Islet precursor cell (in vitro differentiated cells): ENCODE measurements around the gene CDHR2.

Source experiments
- DNase-seq: peaks from one replicate; pipeline ENCODE4 v3.0.0-alpha.2; 2018

Gene CDHR2

DNA sequence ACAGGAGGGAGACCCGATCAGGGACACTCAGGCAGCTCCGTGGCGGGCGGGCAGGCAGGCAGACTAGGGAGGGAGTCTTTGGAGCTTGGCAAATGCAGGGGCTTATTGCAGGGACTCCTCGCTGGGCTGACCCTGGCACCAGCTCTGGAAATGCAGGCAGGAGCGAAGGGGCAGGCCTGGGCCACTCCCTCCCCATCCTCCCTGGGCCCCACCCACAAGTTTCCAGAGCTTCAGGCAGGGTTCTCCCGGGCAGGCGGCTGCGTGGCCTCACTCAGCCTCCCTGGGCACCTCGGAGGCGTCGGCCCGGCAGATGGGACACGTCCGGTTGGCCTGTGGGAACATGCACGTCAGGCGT, 20.4 kb upstream of the CDHR2 start:
- no peak for DNase-seq

DNA sequence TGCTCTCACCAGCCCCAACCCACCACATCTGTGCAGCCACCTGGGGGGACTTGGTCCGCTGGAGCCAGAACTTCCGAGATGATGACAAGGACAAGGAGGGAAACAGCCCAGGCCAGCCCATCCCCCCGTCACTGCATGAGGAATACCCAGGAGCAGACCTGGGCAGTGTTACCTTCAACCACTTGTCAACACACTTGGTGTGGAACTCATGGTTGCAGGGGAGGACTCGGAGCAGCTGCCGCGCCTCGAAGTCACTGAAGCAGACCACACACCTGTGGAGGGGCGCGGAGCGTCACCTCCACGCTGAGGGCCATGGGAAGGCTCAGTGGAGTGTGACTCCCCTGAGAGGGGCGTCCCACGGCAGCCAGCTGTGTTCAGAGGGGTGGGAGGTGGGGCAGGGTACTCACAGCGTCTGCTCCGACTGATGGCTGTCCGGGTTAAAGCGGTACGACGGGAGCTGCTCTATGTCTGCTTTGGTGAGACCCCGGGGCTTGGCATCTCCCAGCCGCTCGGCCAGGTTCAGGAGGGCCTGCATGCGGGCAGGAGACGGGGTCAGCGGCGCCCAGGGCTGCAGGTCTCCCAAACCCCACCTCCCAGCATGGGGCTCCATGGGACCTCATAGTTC, 19.9 kb upstream of the CDHR2 start:
- no peak for DNase-seq

DNA sequence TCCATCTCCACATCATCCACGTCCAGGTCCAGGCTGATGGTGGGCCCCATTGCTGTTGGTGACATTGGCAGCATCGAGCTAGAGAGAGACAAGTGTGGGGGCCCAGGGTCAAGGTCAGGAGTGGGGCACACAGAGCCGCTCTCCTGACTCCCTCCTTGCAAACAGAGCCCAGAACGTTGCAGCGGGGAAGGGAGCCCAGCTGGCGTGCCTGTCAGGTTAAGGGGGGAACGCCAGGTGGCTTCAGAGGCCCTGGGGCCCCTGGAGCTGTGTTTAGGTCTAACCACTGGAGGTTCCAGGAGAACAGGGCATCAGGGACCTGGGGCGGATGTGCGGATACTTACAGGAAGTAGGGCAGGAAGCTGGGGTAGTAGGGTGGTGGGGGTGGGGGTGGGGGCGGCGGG, 19.4 kb upstream of the CDHR2 start:
- DNase-seq = no peak

DNA sequence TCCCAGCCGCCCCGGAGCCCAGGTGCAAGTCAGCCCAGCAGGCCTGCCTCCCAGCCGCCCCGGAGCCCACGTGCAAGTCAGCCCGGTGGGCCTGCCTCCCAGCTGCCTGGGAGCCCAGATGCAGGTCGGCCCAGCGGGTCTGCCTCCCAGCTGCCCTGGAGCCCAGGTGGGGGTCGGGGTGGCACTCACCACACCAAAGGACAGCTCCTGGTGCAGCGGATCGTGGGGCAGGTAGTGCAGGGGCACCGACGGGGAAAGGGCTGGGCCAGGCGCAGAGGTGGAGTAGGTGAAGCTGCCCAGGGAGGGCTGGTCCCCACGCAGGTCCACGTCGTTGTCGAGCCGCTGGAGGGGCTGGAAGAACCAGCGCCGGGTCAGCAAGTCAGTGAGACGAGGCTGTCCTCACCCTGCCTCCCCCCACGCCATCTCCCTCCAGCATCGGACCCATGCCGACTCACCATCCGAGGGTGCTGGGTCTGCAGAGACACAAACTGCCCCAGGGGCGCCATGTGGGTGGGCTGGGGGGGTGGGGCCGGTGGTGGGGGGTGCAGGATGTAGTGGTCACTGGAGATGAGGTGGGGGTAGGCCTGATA, 18.7 kb upstream of the CDHR2 start:
- DNase-seq = no peak

DNA sequence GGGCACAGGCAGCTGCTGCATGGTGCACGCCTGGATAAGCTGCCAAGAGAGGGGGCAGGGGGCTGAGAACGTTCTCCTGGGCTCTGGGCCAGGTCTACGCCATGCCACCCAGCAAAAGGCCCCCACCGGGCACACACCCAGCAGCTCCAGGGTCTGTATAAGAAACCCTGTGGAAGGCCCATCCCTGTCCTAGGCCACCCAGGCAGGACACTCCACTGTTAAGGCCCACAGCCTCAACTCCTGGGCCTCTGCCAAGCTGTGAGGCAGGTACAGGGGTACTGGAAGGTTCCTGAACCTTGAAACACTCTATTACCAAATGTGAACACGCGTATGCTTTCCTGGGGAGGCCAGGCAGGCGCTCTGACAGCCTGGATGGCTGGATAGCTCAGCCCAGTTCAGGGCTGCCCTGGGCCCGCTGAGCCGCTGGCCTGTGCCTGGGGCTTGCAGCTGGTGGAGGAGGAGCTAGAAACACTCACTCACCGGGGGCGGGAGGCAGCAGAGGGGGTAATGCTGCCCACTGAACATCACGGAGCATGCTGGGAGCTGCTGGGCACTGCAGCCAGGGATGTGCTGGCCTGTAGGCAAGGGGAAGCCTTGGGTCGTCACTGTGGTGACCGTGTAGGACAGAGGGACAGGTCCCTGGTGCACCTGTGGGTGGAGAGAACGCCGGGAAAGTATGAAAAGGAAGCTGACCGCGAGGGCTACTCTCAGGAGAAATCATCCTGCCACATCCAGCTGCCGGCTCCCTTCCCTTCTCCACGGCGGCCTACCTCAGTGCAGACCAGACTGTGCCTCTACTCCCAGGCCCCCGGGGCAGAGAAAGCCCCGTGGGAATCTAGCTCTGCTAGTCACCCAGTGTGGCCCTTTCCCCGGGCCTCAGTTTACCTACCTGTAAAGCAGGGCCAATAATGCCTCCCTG, 17.9 kb upstream of the CDHR2 start:
- no peak for DNase-seq

DNA sequence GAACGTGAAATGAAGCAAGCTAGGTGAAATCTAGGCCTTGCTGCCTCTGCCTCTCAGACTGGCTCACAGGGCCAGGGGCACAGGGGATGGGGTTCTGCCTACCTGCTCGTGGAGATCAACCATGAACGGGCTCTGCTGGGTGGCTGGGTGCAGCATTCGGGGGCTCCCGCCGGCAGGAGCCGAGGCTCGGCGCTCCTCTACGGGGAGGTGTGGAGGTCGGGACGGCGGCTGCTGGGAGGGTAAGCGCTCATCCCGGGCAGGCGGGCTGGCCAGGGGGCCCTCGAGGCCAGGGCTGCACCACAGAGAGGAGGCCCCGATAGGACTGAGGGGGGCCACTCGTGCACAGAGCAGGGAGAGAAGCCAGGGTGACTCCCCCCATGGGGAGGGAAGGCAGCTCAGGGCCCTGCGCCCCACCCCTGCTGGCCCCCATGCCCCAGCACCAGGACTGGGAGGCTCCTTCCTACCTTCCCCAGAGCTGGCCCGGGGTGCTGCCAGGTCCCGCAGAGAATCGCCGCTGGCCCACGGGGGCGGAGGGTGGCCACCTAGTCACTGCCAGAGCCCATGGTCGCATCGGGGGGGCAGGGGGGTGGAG, 17.1 kb upstream of the CDHR2 start:
- no peak for DNase-seq

GRCh38 chr5:176532795-176533194, 16.3 kb upstream of the CDHR2 start:
- no peak for DNase-seq

GRCh38 chr5:176533390-176533789, 15.8 kb upstream of the CDHR2 start:
- no peak for DNase-seq

DNA sequence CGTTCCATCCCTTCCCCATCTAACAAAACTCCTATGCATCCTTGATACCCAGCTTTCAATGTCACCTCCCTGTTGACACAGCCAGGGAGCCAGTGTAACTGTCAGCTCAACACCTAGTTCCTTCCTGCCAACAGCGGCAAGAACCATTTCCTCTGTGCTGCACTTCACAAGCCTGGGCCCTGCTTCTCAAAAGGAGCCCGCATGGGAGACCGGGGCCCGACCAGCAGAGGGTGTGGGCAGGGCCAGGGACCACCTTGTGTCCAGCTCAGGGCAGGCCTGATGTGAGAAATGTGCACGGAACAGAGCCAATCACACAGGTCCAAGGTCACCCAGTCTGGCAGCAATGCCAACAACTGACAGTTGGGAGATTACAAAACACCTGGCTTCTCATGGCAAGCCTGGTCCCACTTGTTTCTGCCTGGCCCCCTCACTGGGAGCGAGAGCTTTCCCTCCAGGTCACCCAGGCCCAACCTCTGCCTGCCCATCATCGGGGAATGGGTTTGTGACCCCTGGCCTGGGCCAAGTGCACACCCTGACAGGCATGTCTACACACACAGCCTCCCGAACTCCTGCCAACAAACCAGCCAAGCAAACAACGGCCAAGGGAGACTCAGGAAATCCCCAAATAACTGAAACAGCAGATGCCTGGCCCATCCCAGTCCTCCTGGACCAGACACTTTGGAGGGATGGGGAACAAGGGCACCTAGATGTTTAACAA, 15.1 kb upstream of the CDHR2 start:
- peak; percentile 53 for DNase-seq

- DNase-seq = no peak
These were observed 14.5 kb upstream of the CDHR2 start for GRCh38 chr5:176534640-176535039.

DNA sequence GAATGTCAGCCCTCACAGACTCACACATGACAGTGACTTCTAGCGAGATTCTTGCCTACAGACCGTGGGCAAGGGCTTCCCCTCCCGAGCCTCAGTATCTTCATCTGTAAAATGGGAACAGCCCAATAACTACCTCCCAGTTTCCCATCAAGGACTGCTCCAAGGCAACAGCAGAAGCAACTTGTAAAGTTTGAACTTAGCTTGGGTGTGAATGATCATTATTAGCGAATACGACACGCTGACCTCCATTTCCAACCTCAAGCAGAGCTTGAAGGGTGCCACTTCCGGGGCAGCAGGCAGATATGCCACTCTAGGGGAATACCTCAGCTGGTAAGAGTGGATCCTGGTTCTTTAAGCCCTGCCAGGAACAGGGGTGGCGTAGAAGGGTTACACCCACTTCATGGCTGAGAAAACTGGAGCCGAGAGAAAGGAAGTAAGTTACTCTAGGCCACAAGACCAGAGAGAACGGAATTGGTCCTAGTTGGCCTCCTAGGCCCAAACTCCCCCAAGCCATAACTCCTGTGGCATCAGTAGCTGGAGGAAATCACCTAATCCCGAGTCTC, 14.0 kb upstream of the CDHR2 start:
- peak; percentile 50 for DNase-seq

GRCh38 chr5:176535664-176536131, 13.4 kb upstream of the CDHR2 start:
- peak; percentile 59 for DNase-seq

GRCh38 chr5:176536132-176536901, 12.8 kb upstream of the CDHR2 start:
- peak; percentile 86 for DNase-seq

DNA sequence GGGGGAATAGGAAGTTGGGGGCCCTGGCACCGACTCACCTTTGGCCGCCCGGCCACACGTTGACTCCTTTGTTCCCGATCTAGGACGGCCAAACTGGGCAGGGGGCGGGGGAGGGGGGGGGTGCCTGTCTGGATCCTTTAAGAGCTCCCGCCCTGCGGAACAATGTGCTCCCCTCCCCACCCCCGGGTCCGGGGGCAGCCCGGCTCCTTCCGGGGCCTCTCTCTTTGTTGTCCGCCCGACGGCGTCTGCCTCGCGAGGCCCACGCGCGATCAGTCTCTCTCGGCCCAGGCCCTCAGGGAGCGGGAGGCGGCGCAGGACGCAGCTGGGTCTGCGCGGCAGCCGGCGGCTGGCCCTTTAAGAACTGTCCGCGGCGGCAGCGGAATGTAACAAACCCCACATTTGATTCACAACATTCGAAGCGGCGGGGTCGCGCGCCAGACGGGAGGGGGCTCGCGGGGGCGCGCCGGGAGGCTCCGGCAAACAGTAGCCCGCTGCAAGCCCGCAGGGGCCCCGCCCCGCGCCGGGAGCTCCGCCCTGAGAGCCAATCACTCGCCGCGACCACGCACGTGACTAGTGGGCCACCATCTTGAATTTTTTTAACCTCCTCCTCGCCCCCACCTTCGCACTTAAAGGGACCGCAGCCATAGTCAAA, 12.1 kb upstream of the CDHR2 start, which contains the start of gene RNF44:
RNF44 (minus strand) TSS at position 501 of the 652 bp plus-strand sequence. CDS start 4,930 bp downstream, outside the sequence.
- peak; percentile 99 for DNase-seq

GRCh38 chr5:176537554-176538229, 11.4 kb upstream of the CDHR2 start:
- peak; percentile 100 for DNase-seq

DNA sequence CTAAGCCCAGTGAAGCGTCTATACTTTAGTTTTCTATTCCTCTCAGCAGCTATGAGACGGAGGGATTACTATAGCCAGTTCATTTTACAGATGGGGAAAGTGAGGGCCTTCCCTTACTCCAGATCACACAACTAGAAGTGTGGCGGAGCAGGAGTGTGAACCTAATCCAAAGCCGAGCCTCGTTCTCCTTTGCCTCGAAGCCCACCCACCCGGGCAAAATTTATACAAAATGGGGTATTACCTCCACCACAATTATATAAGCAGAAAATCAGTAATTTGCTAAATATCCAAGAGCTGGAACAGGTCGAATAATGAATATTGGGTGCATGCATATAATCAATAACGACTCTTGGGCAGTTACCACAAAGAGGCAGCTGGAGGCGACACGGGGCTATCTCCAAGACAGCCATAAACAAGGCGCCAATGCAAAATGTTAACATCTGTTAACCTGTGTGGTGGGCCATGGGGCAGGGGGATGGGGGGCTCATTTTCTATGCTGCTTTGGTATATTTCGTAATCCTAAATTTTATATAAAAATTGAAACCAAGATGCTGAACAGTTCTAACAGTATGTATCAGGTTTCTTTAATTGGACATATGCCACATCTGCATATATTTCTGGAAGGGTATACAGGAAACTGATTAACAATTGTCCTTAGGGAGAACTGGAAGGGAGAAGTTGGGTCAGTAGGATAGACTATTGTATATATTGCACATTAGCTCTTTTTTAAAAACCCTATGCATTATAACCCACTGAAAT, 10.7 kb upstream of the CDHR2 start:
- DNase-seq = no peak

- DNase-seq = no peak
These were observed 10.2 kb upstream of the CDHR2 start for GRCh38 chr5:176538989-176539384.

- no peak for DNase-seq
These were observed 8.7 kb upstream of the CDHR2 start for GRCh38 chr5:176540476-176540899.

DNA sequence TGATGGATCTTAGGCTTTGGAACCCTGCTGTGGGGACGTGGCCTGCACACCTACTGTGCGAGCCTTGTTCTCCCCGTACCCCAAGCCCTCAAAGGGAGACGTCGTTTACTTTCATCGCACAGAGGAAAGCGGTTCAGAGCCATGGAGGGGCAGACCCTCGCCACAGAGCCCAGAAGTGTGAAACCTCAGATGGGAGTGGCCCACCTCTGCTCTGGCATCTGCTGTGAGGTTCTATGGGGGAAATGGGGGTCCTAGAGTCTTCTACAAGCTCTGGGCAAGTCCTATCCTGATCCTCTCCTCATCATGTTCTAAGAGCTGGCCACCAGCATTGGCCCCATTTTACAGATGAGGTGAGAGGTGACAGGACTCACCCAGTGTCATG, 8.2 kb upstream of the CDHR2 start:
- DNase-seq = no peak
